ENCODE measurements around the gene PHKB. TPM values are rescaled to one million over a fixed set of nuclear protein-coding genes. Genes with fewer than 3 reads are reported as not detected.

The PHKB gene
- polyA plus RNA-seq, 3 donors: 49.8 to 53.1 (median 50.8) TPM

- Mint-ChIP-seq H3K4me3 (peak overlapping the region in 1 of 2 donors; percentile 79), H3K9me3 (peaks cover 9 to 36% (median 30%) of the 10 kb centered on the region in 7 donors), H3K36me3 (peaks cover 23 to 25% of the 10 kb centered on the region in 2 donors), H3K27ac (peak overlapping the region; percentile 84 to 97 (median 94)), H3K4me1 (peaks cover 28% of the 10 kb centered on the region), H3K27me3 (ENCODE audit: low read depth in 3 of 3) (peaks cover 0 to 1% (median 0%) of the 10 kb centered on the region in 3 donors)
- Histone ChIP-seq H3K36me3 (replicated peaks in 1 of 2; ENCODE audit: control insufficient read depth in 1 of 2, insufficient read depth in 2 of 2, low read length in 2 of 2) (peaks cover 0 to 23% of the 10 kb centered on the region in 2 donors), H3K4me1 (ENCODE audit: control insufficient read depth in 1 of 2, insufficient read depth in 2 of 2, low read length in 2 of 2) (peaks cover 26 to 35% of the 10 kb centered on the region in 2 donors), H3K79me2 (ENCODE audit: insufficient read depth, low read length) (peaks cover 69% of the 10 kb centered on the region), H4K20me1 (ENCODE audit: insufficient read depth, low read length) (no peaks in the 10 kb centered on the region), H3K9ac (ENCODE audit: insufficient read depth, low read length, poor library complexity, severe bottlenecking) (peak overlapping the region; percentile 51), H3K27me3 (ENCODE audit: control insufficient read depth in 2 of 2, insufficient read depth in 2 of 2, low read length in 2 of 2) (no peaks in the 10 kb centered on the region), H3K4me2 (replicated peaks; ENCODE audit: extremely low read depth, low read length, poor library complexity, severe bottlenecking) (peak overlapping the region; percentile 75), H3K27ac (ENCODE audit: low read depth in 1 of 2, low read length in 2 of 2) (peak overlapping the region; percentile 70 to 85), H2AFZ (ENCODE audit: insufficient read depth, low read depth, low read length, poor library complexity, severe bottlenecking) (peak overlapping the region; percentile 82), H3K9me3 (replicated peaks in 1 of 2; ENCODE audit: control insufficient read depth in 1 of 2, insufficient read depth in 1 of 2, low read length in 2 of 2) (peaks cover 8 to 36% of the 10 kb centered on the region in 2 donors), H3K4me3 (replicated peaks in 1 of 3; ENCODE audit: low read depth in 2 of 3, low read length in 3 of 3) (peak overlapping the region in 1 of 3 experiments; percentile 77)
- no peak for TF ChIP-seq CTCF (IDR thresholded peaks at IDR 0.05)
- WGBS (ENCODE audit: insufficient coverage): 100% methylated on average over 1 of the region's 1 CpG
- no peak for DNase-seq
- intact Hi-C loops (cut with micrococcal nuclease): no loop called here
These were observed 30.9 kb downstream of the PHKB start for GRCh38 chr16:47492036-47492427.

- Mint-ChIP-seq H3K4me3 (peak overlapping the region; percentile 79 to 92), H3K36me3 (peaks cover 24 to 29% of the 10 kb centered on the region in 2 donors), H3K9me3 (peaks cover 9 to 34% (median 29%) of the 10 kb centered on the region in 7 donors), H3K4me1 (peaks cover 28% of the 10 kb centered on the region), H3K27ac (peak overlapping the region; percentile 84 to 97 (median 94)), H3K27me3 (ENCODE audit: low read depth in 3 of 3) (peaks cover 0 to 1% (median 0%) of the 10 kb centered on the region in 3 donors)
- TF ChIP-seq CTCF (IDR thresholded peaks at IDR 0.05): no peak
- WGBS (ENCODE audit: insufficient coverage): 67% methylated on average over 6 of the region's 10 CpGs
- H3K27me3 ChIP-seq (ENCODE audit: control insufficient read depth in 2 of 2, insufficient read depth in 2 of 2, low read length in 2 of 2): no peaks in the 10 kb centered on the region
- H3K36me3 ChIP-seq (replicated peaks in 1 of 2; ENCODE audit: control insufficient read depth in 1 of 2, insufficient read depth in 2 of 2, low read length in 2 of 2): peaks cover 5 to 26% of the 10 kb centered on the region in 2 donors
- peak overlapping the region; percentile 37 to 77 (median 52) for H3K4me3 ChIP-seq (replicated peaks in 1 of 3; ENCODE audit: low read depth in 2 of 3, low read length in 3 of 3)
- peaks cover 8 to 33% of the 10 kb centered on the region in 2 donors for H3K9me3 ChIP-seq (replicated peaks in 1 of 2; ENCODE audit: control insufficient read depth in 1 of 2, insufficient read depth in 1 of 2, low read length in 2 of 2)
- peak overlapping the region; percentile 82 for H2AFZ ChIP-seq (ENCODE audit: insufficient read depth, low read depth, low read length, poor library complexity, severe bottlenecking)
- intact Hi-C loops (cut with micrococcal nuclease): no loop called here
- H3K79me2 ChIP-seq (ENCODE audit: insufficient read depth, low read length): peaks cover 66% of the 10 kb centered on the region
- H3K4me1 ChIP-seq (ENCODE audit: control insufficient read depth in 1 of 2, insufficient read depth in 2 of 2, low read length in 2 of 2): peaks cover 26 to 35% of the 10 kb centered on the region in 2 donors
- DNase-seq: peak; percentile 44 to 65 (median 60)
- H3K27ac ChIP-seq (ENCODE audit: low read depth in 1 of 2, low read length in 2 of 2): peak overlapping the region; percentile 70 to 85
- no peaks in the 10 kb centered on the region for H4K20me1 ChIP-seq (ENCODE audit: insufficient read depth, low read length)
- H3K4me2 ChIP-seq (replicated peaks; ENCODE audit: extremely low read depth, low read length, poor library complexity, severe bottlenecking): peak overlapping the region; percentile 75
- H3K9ac ChIP-seq (ENCODE audit: insufficient read depth, low read length, poor library complexity, severe bottlenecking): peak overlapping the region; percentile 51
These were observed 31.6 kb downstream of the PHKB start for GRCh38 chr16:47492428-47493377.

Data from CD14-positive monocyte (primary cell).